ENCODE data around the gene TMEM25. TPM values are rescaled to one million over a fixed set of nuclear protein-coding genes. Genes with fewer than 3 reads are reported as not detected.
"Not testable (repeated sequence)": the region's sequence is repeated elsewhere in the genome, so short reads cannot be mapped to it uniquely, and the experiment has no call there.

TMEM25 gene
- 22.1 TPM for polyA plus RNA-seq (ENCODE audit: insufficient read length)

- DNase-seq: peak; percentile 69
These were observed at the start of gene TMEM25 for GRCh38 chr11:118530683-118531596. Gene TMEM25 (plus strand): TSS chr11:118531192. CDS start chr11:118531802, 610 bp downstream.

GRCh38 chr11:118481238-118481637 lies 49.8 kb upstream of the TMEM25 start:
- DNase-seq: not testable (repeated sequence)

GRCh38 chr11:118484405-118484804 lies 46.6 kb upstream of the TMEM25 start:
- no peak for DNase-seq

- no peak for DNase-seq
These were observed 45.7 kb upstream of the TMEM25 start for GRCh38 chr11:118485273-118485672.

DNA sequence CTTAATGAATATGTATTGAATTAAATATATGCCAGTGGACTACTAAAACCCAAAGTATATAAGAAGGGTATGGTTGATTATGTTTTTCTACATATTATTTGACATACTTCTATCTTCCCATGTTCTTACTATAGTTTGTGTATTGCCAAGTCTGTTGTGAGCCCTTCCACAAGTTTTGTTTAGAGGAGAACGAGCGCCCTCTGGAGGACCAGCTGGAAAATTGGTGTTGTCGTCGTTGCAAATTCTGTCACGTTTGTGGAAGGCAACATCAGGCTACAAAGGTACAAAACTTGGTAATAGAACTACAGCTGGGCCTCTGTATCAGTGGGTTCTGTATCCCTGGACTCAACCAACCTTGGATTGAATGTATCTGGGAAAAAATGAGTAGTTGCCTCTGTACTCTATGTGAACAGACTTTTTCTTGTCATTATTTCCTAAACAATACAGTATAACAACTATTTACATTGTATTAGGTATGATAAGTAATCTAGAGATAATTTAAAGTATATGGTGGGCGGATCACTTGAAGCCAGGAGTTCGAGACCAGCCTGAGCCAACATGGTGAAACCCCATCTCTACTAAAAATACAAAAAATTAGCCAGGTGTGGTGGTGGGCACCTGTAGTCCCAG lies 42.4 kb upstream of the TMEM25 start:
- DNase-seq: peak; percentile 76

DNA sequence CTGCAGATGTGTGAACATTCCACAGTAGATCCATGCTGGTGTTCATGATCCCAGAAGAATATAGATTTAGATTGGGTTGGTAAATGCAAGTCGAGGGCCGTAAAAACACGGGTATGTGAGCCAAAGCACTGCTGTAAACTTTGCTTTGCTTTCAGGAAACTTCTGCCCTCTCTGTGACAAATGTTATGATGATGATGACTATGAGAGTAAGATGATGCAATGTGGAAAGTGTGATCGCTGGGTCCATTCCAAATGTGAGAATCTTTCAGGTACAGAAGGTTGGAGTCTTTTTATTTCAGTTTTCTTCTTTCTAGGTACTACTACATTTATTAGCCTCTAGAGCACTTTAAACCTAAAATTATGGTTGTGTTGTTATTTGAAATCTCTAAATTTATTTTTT lies 40.0 kb upstream of the TMEM25 start:
- DNase-seq: no peak

GRCh38 chr11:118497831-118498230 lies 33.2 kb upstream of the TMEM25 start:
- DNase-seq: no peak

DNA sequence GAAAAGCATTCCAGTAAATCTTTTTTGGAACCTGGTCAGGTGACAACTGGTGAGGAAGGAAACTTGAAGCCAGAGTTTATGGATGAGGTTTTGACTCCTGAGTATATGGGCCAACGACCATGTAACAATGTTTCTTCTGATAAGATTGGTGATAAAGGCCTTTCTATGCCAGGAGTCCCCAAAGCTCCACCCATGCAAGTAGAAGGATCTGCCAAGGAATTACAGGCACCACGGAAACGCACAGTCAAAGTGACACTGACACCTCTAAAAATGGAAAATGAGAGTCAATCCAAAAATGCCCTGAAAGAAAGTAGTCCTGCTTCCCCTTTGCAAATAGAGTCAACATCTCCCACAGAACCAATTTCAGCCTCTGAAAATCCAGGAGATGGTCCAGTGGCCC lies 27.8 kb upstream of the TMEM25 start:
- no peak for DNase-seq

GRCh38 chr11:118511601-118512000 lies 19.4 kb upstream of the TMEM25 start:
- no peak for DNase-seq

- DNase-seq: no peak
These were observed 16.9 kb upstream of the TMEM25 start for GRCh38 chr11:118514103-118514502.

- DNase-seq: no peak
These were observed 11.4 kb upstream of the TMEM25 start for GRCh38 chr11:118519549-118519948.

DNA sequence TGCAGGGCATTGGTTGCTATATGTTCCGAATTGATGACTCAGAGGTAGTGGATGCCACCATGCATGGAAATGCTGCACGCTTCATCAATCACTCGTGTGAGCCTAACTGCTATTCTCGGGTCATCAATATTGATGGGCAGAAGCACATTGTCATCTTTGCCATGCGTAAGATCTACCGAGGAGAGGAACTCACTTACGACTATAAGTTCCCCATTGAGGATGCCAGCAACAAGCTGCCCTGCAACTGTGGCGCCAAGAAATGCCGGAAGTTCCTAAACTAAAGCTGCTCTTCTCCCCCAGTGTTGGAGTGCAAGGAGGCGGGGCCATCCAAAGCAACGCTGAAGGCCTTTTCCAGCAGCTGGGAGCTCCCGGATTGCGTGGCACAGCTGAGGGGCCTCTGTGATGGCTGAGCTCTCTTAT lies 9.1 kb upstream of the TMEM25 start:
- no peak for DNase-seq

- DNase-seq: no peak
These were observed 8.4 kb upstream of the TMEM25 start for GRCh38 chr11:118522571-118523072.

DNA sequence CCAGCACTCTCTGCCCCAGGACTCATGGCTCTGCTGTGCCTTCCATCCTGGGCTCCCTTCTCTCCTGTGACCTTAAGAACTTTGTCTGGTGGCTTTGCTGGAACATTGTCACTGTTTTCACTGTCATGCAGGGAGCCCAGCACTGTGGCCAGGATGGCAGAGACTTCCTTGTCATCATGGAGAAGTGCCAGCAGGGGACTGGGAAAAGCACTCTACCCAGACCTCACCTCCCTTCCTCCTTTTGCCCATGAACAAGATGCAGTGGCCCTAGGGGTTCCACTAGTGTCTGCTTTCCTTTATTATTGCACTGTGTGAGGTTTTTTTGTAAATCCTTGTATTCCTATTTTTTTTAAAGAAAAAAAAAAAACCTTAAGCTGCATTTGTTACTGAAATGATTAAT lies 6.6 kb upstream of the TMEM25 start:
- DNase-seq: no peak

DNA sequence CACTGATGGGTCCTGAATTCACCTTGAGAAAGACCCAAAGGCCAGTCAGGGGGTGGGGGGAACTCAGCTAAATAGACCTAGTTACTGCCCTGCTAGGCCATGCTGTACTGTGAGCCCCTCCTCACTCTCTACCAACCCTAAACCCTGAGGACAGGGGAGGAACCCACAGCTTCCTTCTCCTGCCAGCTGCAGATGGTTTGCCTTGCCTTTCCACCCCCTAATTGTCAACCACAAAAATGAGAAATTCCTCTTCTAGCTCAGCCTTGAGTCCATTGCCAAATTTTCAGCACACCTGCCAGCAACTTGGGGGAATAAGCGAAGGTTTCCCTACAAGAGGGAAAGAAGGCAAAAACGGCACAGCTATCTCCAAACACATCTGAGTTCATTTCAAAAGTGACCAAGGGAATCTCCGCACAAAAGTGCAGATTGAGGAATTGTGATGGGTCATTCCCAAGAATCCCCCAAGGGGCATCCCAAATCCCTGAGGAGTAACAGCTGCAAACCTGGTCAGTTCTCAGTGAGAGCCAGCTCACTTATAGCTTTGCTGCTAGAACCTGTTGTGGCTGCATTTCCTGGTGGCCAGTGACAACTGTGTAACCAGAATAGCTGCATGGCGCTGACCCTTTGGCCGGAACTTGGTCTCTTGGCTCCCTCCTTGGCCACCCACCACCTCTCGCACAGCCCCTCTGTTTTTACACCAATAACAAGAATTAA lies 6.1 kb upstream of the TMEM25 start:
- DNase-seq: no peak

- no peak for DNase-seq
These were observed 4.3 kb upstream of the TMEM25 start for GRCh38 chr11:118526688-118527087.

DNA sequence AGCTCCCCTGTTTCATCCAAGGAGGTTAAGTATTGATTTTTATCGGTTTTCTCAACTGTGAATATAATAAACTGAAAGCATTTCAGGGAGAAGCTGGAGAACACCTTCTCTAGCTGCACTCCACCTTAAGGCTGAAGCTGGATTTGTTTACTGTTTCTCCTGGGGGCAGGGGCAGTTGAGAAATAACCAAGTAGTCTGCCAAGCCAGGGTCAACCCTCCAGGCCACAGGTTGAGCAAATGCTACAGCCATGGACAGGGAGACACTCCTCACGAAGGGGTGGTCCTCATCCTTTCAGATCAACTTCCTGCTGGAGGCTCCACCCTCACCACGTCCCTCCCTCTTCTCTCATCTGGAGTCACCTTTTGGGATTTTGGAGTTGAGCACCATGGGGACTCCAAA lies 3.9 kb upstream of the TMEM25 start, which contains the start of gene TTC36:
Gene TTC36 (plus strand): TSS at position 366 of the 400 bp plus-strand sequence. CDS start 21 bp downstream, at position 387.
- no peak for DNase-seq

DNA sequence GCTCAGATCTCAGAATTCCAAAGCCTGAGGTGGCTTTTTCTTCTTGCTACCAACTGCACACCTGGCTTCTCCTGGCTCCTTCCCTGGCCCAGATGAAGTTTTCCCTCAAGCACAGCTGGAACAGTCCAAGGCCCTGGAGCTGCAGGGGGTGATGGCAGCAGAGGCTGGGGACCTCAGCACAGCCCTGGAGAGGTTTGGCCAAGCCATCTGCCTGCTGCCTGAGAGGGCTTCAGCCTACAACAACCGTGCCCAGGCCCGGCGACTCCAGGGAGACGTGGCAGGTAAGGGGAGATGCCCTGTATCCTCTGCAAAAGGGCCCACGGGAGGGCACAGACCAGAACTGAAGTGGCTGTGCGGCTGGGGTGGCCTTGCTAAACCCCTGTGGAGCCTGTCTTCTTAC lies 2.5 kb upstream of the TMEM25 start:
- no peak for DNase-seq

DNA sequence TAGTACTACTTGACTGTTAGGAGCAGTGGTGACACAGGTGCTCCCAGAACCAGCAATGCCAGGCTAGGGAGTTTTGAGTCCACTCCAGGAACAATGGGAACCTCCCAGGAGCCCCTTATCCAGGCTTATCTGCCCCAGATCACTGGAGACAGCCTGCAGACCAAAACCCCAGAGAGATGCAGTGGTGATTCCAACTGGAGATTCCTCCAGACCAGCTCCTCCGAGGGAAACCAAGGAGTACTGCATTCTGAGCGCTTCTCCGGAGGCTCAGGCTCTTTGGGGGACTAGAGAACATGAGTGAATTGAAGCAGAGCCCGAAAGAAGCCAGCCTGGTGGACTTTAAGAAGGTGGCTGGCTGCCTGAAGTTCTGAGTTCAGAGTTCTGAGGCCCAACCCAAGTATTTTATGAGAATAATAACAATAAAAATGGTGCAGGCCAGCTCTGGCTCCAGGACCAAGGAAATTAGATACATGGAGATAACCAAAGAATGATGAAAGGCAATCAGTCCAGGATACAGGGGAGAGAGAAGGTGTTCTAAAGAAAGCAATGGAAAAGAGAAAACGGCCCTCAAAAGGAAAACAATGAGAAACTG lies 1.3 kb upstream of the TMEM25 start:
- no peak for DNase-seq

GRCh38 chr11:118530180-118530682 lies 761 bp upstream of the TMEM25 start:
- DNase-seq: peak; percentile 19

DNA sequence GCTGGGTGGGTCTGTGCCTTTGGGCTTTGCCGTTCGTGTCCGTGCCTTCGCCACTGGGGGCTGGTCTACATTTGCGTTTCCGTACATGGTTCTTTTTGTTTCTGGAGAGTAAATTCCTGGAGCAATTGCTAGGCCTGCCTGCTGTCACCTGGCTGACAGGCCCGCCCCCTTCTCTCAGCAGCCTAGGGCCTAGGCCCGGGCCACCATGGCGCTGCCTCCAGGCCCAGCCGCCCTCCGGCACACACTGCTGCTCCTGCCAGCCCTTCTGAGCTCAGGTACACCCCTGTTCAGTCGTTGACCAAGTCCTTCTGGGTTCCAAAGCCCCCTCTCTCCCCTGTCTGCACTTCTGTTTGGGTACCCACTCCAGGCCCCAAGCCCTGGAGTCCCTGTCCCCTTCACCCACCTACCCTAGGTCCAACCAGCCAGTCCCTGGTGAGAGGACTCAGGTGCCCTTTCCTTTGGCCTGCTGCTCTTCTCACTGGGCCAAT lies 649 bp downstream of the TMEM25 start:
- DNase-seq: no peak

GRCh38 chr11:118532091-118532490 lies 1.1 kb downstream of the TMEM25 start:
- no peak for DNase-seq

Data from hindlimb muscle (tissue), 1 donor.